IMR-90 (cell line): ENCODE measurements around the gene PPP1R13L. TPM values are rescaled to one million over a fixed set of nuclear protein-coding genes. Genes with fewer than 3 reads are reported as not detected.
"Not testable (repeated sequence)": the region's sequence is repeated elsewhere in the genome, so short reads cannot be mapped to it uniquely, and the experiment has no call there.

Experiments used
- ATAC-seq: fragments of 200-7000 bp; cut with Tn5 transposase; 2 replicates; pipeline ENCODE4 v1.9.1; 2020; ENCODE audit warnings: low read depth, mild to moderate bottlenecking, moderate library complexity
- BruUV-seq: library from RNA; stranded (reverse); fragments of 400-500 nt; replicated peaks from 2 replicates; lab custom pipeline; 2021; lab: Mats Ljungman, UMichigan
- CTCF ChIA-PET: fragments of 300-600 bp; formaldehyde crosslinking; extraction: SDS; loops from one replicate; lab custom pipeline; 2021; ENCODE audit warnings: antibody characterized with exemption; lab: Yijun Ruan, JAX
- POLR2A ChIA-PET: fragments of 300-600 bp; sonication (Branson Sonifier 250); formaldehyde crosslinking; loops from one replicate; lab custom pipeline; 2022; ENCODE audit warnings: antibody characterized with exemption; ENCODE audit not compliant: unreplicated experiment; lab: Charles Lee
- DNase-seq: peaks from one replicate; pipeline ENCODE4 v3.0.0; 2013
- H2AFZ ChIP-seq: replicated peaks from 2 replicates; pipeline ENCODE3; 2013; ENCODE audit warnings: low read length, mild to moderate bottlenecking; ENCODE audit not compliant: poor library complexity
- H2AK5ac ChIP-seq: 2 replicates; pipeline ENCODE4 v1.6.1; 2013; ENCODE audit warnings: low read depth, low read length, inconsistent platforms
- H2AK9ac ChIP-seq: replicated peaks from 2 replicates; pipeline ENCODE3; 2013; ENCODE audit warnings: mild to moderate bottlenecking, low read depth, low read length, moderate library complexity; ENCODE audit not compliant: poor library complexity
- H2BK120ac ChIP-seq: 2 replicates; pipeline ENCODE4 v1.6.1; 2013; ENCODE audit warnings: low read depth, low read length, inconsistent platforms
- H2BK15ac ChIP-seq: 3 replicates; pipeline ENCODE4 v1.6.1; 2013; ENCODE audit warnings: low read depth, low read length, inconsistent platforms
- H2BK20ac ChIP-seq: 2 replicates; pipeline ENCODE4 v1.6.1; 2013; ENCODE audit warnings: low read depth, mild to moderate bottlenecking, inconsistent platforms, low read length, moderate library complexity
- H2BK5ac ChIP-seq: 2 replicates; pipeline ENCODE4 v1.6.1; 2013; ENCODE audit warnings: mild to moderate bottlenecking, low read depth, low read length, inconsistent platforms; ENCODE audit not compliant: poor library complexity, severe bottlenecking
- H3K14ac ChIP-seq: replicated peaks from 2 replicates; pipeline ENCODE4 v1.6.1; 2013; ENCODE audit warnings: low read depth, low read length, inconsistent platforms
- H3K18ac ChIP-seq: 2 replicates; pipeline ENCODE4 v1.6.1; 2013; ENCODE audit warnings: low read depth, low read length, control low read depth
- H3K23ac ChIP-seq: 2 replicates; pipeline ENCODE4 v1.6.1; 2013; ENCODE audit warnings: low read depth, low read length, inconsistent platforms
- H3K27ac ChIP-seq: 2 replicates; pipeline ENCODE4 v1.5.1; 2013; ENCODE audit warnings: mild to moderate bottlenecking, control low read depth, low read length; ENCODE audit not compliant: insufficient read depth
- H3K27me3 ChIP-seq: 2 replicates; pipeline ENCODE4 v1.6.1; 2013; ENCODE audit warnings: low read length; ENCODE audit not compliant: control insufficient read depth, insufficient read depth
- H3K36me3 ChIP-seq: 2 replicates; pipeline ENCODE4 v1.6.1; 2013; ENCODE audit warnings: low read length, mixed read lengths; ENCODE audit not compliant: control insufficient read depth, insufficient read depth
- H3K4ac ChIP-seq: 2 replicates; pipeline ENCODE4 v1.6.1; 2013; ENCODE audit warnings: low read depth, low read length, inconsistent platforms
- H3K4me1 ChIP-seq: 2 replicates; pipeline ENCODE4 v1.6.1; 2013; ENCODE audit warnings: low read length, mixed read lengths; ENCODE audit not compliant: control insufficient read depth, insufficient read depth
- H3K4me2 ChIP-seq: 2 replicates; pipeline ENCODE4 v1.6.1; 2013; ENCODE audit warnings: low read depth, mild to moderate bottlenecking, control low read depth, low read length, moderate library complexity
- H3K4me3 ChIP-seq: 2 replicates; pipeline ENCODE4 v1.5.1; 2013; ENCODE audit warnings: low read depth, mild to moderate bottlenecking, control low read depth, low read length, moderate library complexity; ENCODE audit not compliant: insufficient read depth
- H3K56ac ChIP-seq: 2 replicates; pipeline ENCODE4 v1.6.1; 2013; ENCODE audit warnings: low read length, inconsistent platforms; ENCODE audit not compliant: insufficient read depth; ENCODE audit errors: extremely low read depth
- H3K79me1 ChIP-seq, 2 experiments: 2 replicates each; pipeline ENCODE4 v1.6.1; 2013; ENCODE audit warnings: low read length in 2 of 2, inconsistent platforms in 1 of 2, low read depth in 1 of 2
- H3K9ac ChIP-seq: 2 replicates; pipeline ENCODE4 v1.6.1; 2013; ENCODE audit warnings: low read depth, low read length, control low read depth
- H3K9me1 ChIP-seq: 2 replicates; pipeline ENCODE4 v1.6.1; 2013; ENCODE audit warnings: low read length, inconsistent platforms; ENCODE audit not compliant: insufficient read depth
- H3K9me3 ChIP-seq: 2 replicates; pipeline ENCODE4 v1.6.1; 2013; ENCODE audit warnings: low read length; ENCODE audit not compliant: control insufficient read depth, insufficient read depth
- H4K20me1 ChIP-seq: 2 replicates; pipeline ENCODE4 v1.6.1; 2013; ENCODE audit warnings: low read length, inconsistent platforms; ENCODE audit not compliant: insufficient read depth
- H4K5ac ChIP-seq: 2 replicates; pipeline ENCODE4 v1.6.1; 2013; ENCODE audit warnings: mild to moderate bottlenecking, low read depth, low read length, control low read depth
- H4K8ac ChIP-seq, 2 experiments: 2 replicates each; pipeline ENCODE4 v1.6.1; 2013; ENCODE audit warnings: low read depth in 2 of 2, low read length in 2 of 2, control low read depth in 1 of 2, inconsistent platforms in 1 of 2
- H4K91ac ChIP-seq: 2 replicates; pipeline ENCODE4 v1.6.1; 2013; ENCODE audit warnings: low read depth, low read length, inconsistent platforms; ENCODE audit not compliant: insufficient read depth
- WGBS, 2 experiments: methylation state at CpG; one replicate each; pipeline versions ENCODE4 v1.1.5 to v1.1.7; 2013; ENCODE audit warnings: missing lambda C conversion rate in 2 of 2; ENCODE audit not compliant: insufficient read length in 1 of 2; ENCODE audit errors: extremely low coverage in 2 of 2; 5-methylcytosine and 5-hydroxymethylcytosine counted together
- dilution Hi-C: fragments of 300-500 bp; cut with HindIII; formaldehyde crosslinking; loops from one replicate; pipeline ENCODE4 v1.14.3; 2018; ENCODE audit warnings: low sequenced_read_pairs; ENCODE audit not compliant: unreplicated experiment
- in situ Hi-C: fragments of 300-500 bp; cut with MboI; formaldehyde crosslinking; loops from 3 replicates; pipeline ENCODE4 v1.14.3; 2019; ENCODE audit warnings: low sequenced_read_pairs, inconsistent platforms, mixed read lengths
- intact Hi-C: fragments of 100-400 bp; cut with micrococcal nuclease; formaldehyde crosslinking; loops from 2 replicates; pipeline ENCODE4 v1.10.0; 2022
- polyA plus RNA-seq, 3 experiments: library from polyadenylated mRNA; depleted of rRNA; stranded (reverse); fragments of >200 nt; gene quantifications; 2 replicates each; pipeline ENCODE4 v1.2.3, GENCODE V29; 2012; ENCODE audit warnings: low replicate concordance in 1 of 3
- total RNA-seq: library from RNA; depleted of rRNA; stranded (reverse); fragments of >200 nt; gene quantifications from 2 replicates; pipeline ENCODE4 v1.2.3, GENCODE V29; 2012

PPP1R13L gene
- total and polyA plus RNA-seq, 2 of the 4 experiments (the other 2 are of a cell fraction): 3.0 to 13.3 TPM

GRCh38 chr19:45334881-45335280, 70.0 kb downstream of the PPP1R13L start:
- H4K20me1 ChIP-seq, H2AFZ ChIP-seq, H2BK5ac ChIP-seq, H3K14ac ChIP-seq, CTCF ChIA-PET, ATAC-seq, H3K9me1 ChIP-seq, BruUV-seq, H3K23ac ChIP-seq, H2AK9ac ChIP-seq, H3K36me3 ChIP-seq, DNase-seq, dilution Hi-C loops, H2BK20ac ChIP-seq, H3K27ac ChIP-seq, H3K9ac ChIP-seq, H4K91ac ChIP-seq, H3K4ac ChIP-seq, H4K5ac ChIP-seq, H2BK120ac ChIP-seq, POLR2A ChIA-PET, H3K4me3 ChIP-seq, H2BK15ac ChIP-seq, H3K18ac ChIP-seq, H3K9me3 ChIP-seq, H3K4me2 ChIP-seq, H3K27me3 ChIP-seq, in situ Hi-C loops, H3K79me1 ChIP-seq, H2AK5ac ChIP-seq, H4K8ac ChIP-seq, H3K56ac ChIP-seq, H3K4me1 ChIP-seq: not testable (repeated sequence)
- WGBS, 2 experiments: 80% methylated on average over 1 of the region's 4 CpGs; no CpG with 5 or more reads in 1 of the 2 experiments
- intact Hi-C loops: loop anchor here (5.0 kb wide), 1 partner anchor 83 kb away; the partner anchor contains the start of gene MARK4
